HepG2 (cell line): ENCODE results near the gene NSMCE1. TPM values are rescaled to one million over a fixed set of nuclear protein-coding genes. Genes with fewer than 3 reads are reported as not detected.

Experiments used
- ATF7-NPFF ChIP-seq: sonication (generic); formaldehyde crosslinking; IDR thresholded peaks from 2 replicates; pipeline ENCODE4 v1.8.1; 2023; ENCODE audit warnings: mild to moderate bottlenecking, low read depth, missing genetic modification reagents, moderate library complexity
- CREB1 ChIP-seq, 2 experiments: fragments of 450-650 bp in 1 of 2; IDR thresholded peaks; 2 replicates each; pipeline ENCODE4 v1.6.1; 2016 to 2017; ENCODE audit warnings: control low read depth in 1 of 2, mild to moderate bottlenecking in 1 of 2, missing compliant biosample characterization in 1 of 2, missing genetic modification characterization in 1 of 2
- CSRNP1 ChIP-seq: sonication (generic); formaldehyde crosslinking; IDR thresholded peaks from 2 replicates; pipeline ENCODE4 v1.8.1; 2023; ENCODE audit warnings: mild to moderate bottlenecking, missing genetic modification reagents
- ETV5 ChIP-seq: IDR thresholded peaks from 2 replicates; pipeline ENCODE4 v1.6.1; 2018; ENCODE audit warnings: missing biosample characterization, missing genetic modification reagents, inconsistent platforms, borderline replicate concordance
- HOMEZ ChIP-seq: IDR thresholded peaks from 2 replicates; pipeline ENCODE4 v1.6.1; 2016; ENCODE audit warnings: low read depth
- MAF1 ChIP-seq: sonication (generic); formaldehyde crosslinking; IDR thresholded peaks from 2 replicates; pipeline ENCODE4 v1.5.0; 2020; ENCODE audit warnings: missing genetic modification reagents, borderline replicate concordance
- MLXIP ChIP-seq: sonication (generic); formaldehyde crosslinking; IDR thresholded peaks from 2 replicates; pipeline ENCODE4 v1.9.0; 2021; ENCODE audit warnings: missing genetic modification reagents, borderline replicate concordance
- REPIN1 ChIP-seq: sonication (generic); formaldehyde crosslinking; IDR thresholded peaks from 2 replicates; pipeline ENCODE4 v1.8.0; 2022; ENCODE audit warnings: missing genetic modification reagents, low read depth, mild to moderate bottlenecking, borderline replicate concordance
- SP1 ChIP-seq, 2 experiments: fragments of 450-650 bp in 1 of 2; sonication (generic) in 1 of 2; formaldehyde crosslinking in 1 of 2; IDR thresholded peaks; 2 replicates each; pipeline versions ENCODE4 v1.4.0 to v1.6.1; 2016 to 2020; ENCODE audit warnings: missing genetic modification reagents in 1 of 2
- SP2 ChIP-seq: sonication (generic); formaldehyde crosslinking; IDR thresholded peaks from 2 replicates; pipeline ENCODE4 v1.5.1; 2020; ENCODE audit warnings: mild to moderate bottlenecking, missing genetic modification reagents
- SP5 ChIP-seq: IDR thresholded peaks from 2 replicates; pipeline ENCODE4 v1.6.1; 2016; ENCODE audit warnings: low read depth, borderline replicate concordance
- THRA ChIP-seq: sonication (generic); formaldehyde crosslinking; IDR thresholded peaks from 2 replicates; pipeline ENCODE4 v1.4.0; 2020; ENCODE audit warnings: missing genetic modification reagents, borderline replicate concordance
- U2AF2 ChIP-seq: fragments of 200-400 bp; formaldehyde crosslinking; IDR thresholded peaks from 2 replicates; pipeline ENCODE4 v1.6.1; 2017; ENCODE audit warnings: low read depth, mild to moderate bottlenecking, low read length
- ZFAT ChIP-seq: sonication (generic); formaldehyde crosslinking; conservative IDR thresholded peaks from 2 replicates; pipeline ENCODE4 v1.8.1; 2023; ENCODE audit warnings: missing genetic modification reagents, inconsistent platforms
- ZNF430 ChIP-seq: sonication (generic); formaldehyde crosslinking; IDR thresholded peaks from 2 replicates; pipeline ENCODE4 v1.9.0; 2021; ENCODE audit warnings: mild to moderate bottlenecking, missing genetic modification reagents
- ZNF468 ChIP-seq: sonication (generic); formaldehyde crosslinking; IDR thresholded peaks from 2 replicates; pipeline ENCODE4 v1.8.0; 2022; ENCODE audit warnings: mild to moderate bottlenecking, moderate library complexity, missing genetic modification reagents
- ZNF790 ChIP-seq: sonication (generic); formaldehyde crosslinking; IDR thresholded peaks from 2 replicates; pipeline ENCODE4 v1.8.0; 2022; ENCODE audit warnings: missing genetic modification reagents, mild to moderate bottlenecking, borderline replicate concordance
- polyA plus RNA-seq, 8 experiments: library from polyadenylated mRNA; depleted of rRNA in 3 of 8; stranded (reverse) in 7 of 8; unstranded in 1 of 8; fragments of >200 nt; fragmentation: Illumina TruSeq in 4 of 8; extraction: Trizol in 4 of 8; gene quantifications; 2 replicates each; pipeline versions ENCODE4 v1.2.1 to v1.2.3, GENCODE V29; 2011 to 2016; ENCODE audit warnings: low read depth in 4 of 8, missing spikeins in 1 of 8, mixed read lengths in 1 of 8; ENCODE audit not compliant: insufficient read depth in 1 of 8
- total RNA-seq, 5 experiments: library from RNA; depleted of rRNA; stranded (reverse); fragments of >200 nt; fragmentation: Illumina TruSeq; extraction: Trizol; gene quantifications; 2 replicates each; pipeline ENCODE4 v1.2.3, GENCODE V29; 2016; ENCODE audit warnings: low read depth in 1 of 5

Gene NSMCE1
- total and polyA plus RNA-seq, 2 of the 13 experiments (the other 11 are each of a cell fraction or from before 2014, with no cell fraction given) = 42.7 to 52.9 TPM

- TF ChIP-seq CSRNP1 (CRISPR knock-in tag) (no peak), MLXIP (CRISPR knock-in tag) (no peak), ZFAT (no peak), SP1 (IDR thresholded peaks at IDR 0.05) (no peak), SP1 (CRISPR knock-in tag; IDR thresholded peaks at IDR 0.05) (peak; percentile 97), SP2 (CRISPR knock-in tag) (no peak), ZNF468 (CRISPR knock-in tag) (no peak), HOMEZ (peak; percentile 91; the same call in 1 of the 2 replicates), ATF7-NPFF (CRISPR knock-in tag) (no peak), U2AF2 (no peak), MAF1 (CRISPR knock-in tag) (0 out of 2 replicates have a peak, but pooled peaks have one; percentile 77), ETV5 (CRISPR knock-in tag) (no peak), THRA (CRISPR knock-in tag) (no peak; the same call in 1 of the 2 replicates), REPIN1 (CRISPR knock-in tag) (no peak), CREB1 (IDR thresholded peaks at IDR 0.05) (no peak), CREB1 (CRISPR knock-in tag; IDR thresholded peaks at IDR 0.05) (peak; percentile 92), SP5 (CRISPR knock-in tag) (peak; percentile 86), ZNF790 (CRISPR knock-in tag) (no peak; the same call in 1 of the 2 replicates), ZNF430 (CRISPR knock-in tag) (no peak)
Measured at GRCh38 chr16:27202923-27203506, 65.6 kb downstream of the NSMCE1 start (continued).
